Uterus (tissue), 2 donors: Measurements from ENCODE around the gene GATM.

ENCODE experiments used
- POLR2A ChIP-seq, 2 donors: fragments of 450-650 bp; IDR thresholded peaks; one replicate each; pipeline ENCODE4 v1.6.1; 2016; ENCODE audit warnings: antibody characterized with exemption in 2 of 2, mild to moderate bottlenecking in 1 of 2, moderate library complexity in 1 of 2
- TF ChIP-seq, protein P1 (sequence below), 4 experiments: fragments of 200-600 bp in 2 of 4; fragments of 450-650 bp in 2 of 4; sonication (generic) in 2 of 4; IDR thresholded peaks; one replicate each; pipeline ENCODE4 v1.5.1; 2016 to 2019; ENCODE audit warnings: antibody characterized with exemption in 4 of 4, mild to moderate bottlenecking in 2 of 4, moderate library complexity in 1 of 4

DNA sequence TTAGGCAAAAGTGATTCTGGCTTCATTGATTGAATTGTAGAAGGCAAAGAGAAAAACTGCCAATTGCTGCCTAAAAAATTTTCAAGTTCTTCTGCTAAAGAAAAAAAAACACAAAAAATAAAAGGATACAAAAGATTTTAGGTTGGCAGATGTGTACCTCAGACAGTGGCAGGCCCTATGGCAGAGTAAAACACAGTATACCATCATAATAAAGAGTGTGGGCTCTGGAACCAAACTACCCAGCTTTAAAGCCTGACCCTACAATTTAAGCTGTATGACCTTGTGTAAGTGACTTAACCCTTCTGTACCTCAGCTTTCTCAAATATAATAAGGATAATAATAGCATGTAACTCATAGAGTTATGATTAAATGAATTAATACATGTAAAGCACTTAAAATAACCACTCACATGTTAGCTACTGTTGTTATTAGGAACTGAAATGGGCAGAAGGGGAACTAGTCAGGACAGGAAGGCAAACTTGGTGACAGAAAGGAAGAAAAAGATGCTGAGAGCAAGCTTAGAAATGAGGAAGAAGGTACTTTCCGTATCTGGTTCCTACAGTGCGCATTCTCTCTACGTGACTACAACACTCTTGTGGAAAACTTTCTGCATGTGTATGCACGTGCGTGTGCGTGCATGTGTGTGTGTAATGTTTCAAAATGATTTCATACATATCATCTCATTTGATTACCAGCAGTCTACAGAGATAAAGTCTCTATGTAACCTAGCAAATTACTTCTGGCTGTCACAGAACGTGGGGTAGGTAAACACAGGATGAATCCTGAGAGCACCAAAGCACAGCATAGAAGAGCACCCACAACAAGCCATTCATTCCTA is 13.6 kb upstream of the GATM start:
- TF ChIP-seq, protein P1, sequence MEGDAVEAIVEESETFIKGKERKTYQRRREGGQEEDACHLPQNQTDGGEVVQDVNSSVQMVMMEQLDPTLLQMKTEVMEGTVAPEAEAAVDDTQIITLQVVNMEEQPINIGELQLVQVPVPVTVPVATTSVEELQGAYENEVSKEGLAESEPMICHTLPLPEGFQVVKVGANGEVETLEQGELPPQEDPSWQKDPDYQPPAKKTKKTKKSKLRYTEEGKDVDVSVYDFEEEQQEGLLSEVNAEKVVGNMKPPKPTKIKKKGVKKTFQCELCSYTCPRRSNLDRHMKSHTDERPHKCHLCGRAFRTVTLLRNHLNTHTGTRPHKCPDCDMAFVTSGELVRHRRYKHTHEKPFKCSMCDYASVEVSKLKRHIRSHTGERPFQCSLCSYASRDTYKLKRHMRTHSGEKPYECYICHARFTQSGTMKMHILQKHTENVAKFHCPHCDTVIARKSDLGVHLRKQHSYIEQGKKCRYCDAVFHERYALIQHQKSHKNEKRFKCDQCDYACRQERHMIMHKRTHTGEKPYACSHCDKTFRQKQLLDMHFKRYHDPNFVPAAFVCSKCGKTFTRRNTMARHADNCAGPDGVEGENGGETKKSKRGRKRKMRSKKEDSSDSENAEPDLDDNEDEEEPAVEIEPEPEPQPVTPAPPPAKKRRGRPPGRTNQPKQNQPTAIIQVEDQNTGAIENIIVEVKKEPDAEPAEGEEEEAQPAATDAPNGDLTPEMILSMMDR (IDR thresholded peaks at IDR 0.05), result no peak
- no peak for TF ChIP-seq POLR2A (IDR thresholded peaks at IDR 0.05)
